ENCODE data around the gene CYTH3. TPM values are rescaled to one million over a fixed set of nuclear protein-coding genes. Genes with fewer than 3 reads are reported as not detected.

The CYTH3 gene
- total and polyA plus RNA-seq, 2 donors (not counting 3 experiments of a cell fraction or from before 2014, with no cell fraction given) = 8.6 to 11.2 TPM

- no peaks in the 10 kb centered on the region for H3K9me1 ChIP-seq (replicated peaks; ENCODE audit: control insufficient read depth, extremely low read depth, insufficient read depth, low read length)
- H3K4me1 ChIP-seq (ENCODE audit: control insufficient read depth, extremely low read depth, insufficient read depth, low read length) = no peaks in the 10 kb centered on the region
- H3K4me2 ChIP-seq (ENCODE audit: insufficient read depth, low read length) = no peak overlapping the region
- no peak overlapping the region for H3K9ac ChIP-seq (replicated peaks; ENCODE audit: extremely low read depth, insufficient read depth, low read length)
- intact Hi-C loops (cut with micrococcal nuclease) = no loop called here
- no peak for FAIRE-seq
- H3K9me3 ChIP-seq (replicated peaks; ENCODE audit: control insufficient read depth, insufficient read depth, low read length) = no peaks in the 10 kb centered on the region
- no peak overlapping the region for H2AFZ ChIP-seq (ENCODE audit: low read depth, low read length)
- no TSS peak for BruUV-seq (replicated peaks)
- H3K79me2 ChIP-seq (ENCODE audit: control insufficient read depth, insufficient read depth, low read length) = no peaks in the 10 kb centered on the region
- TF ChIP-seq CTCF (IDR thresholded peaks at IDR 0.05; ENCODE audit: extremely low read depth in 1 of 2, insufficient read depth in 1 of 2, low read depth in 1 of 2, low read length in 2 of 2) (no peak), MAX (IDR thresholded peaks at IDR 0.05; ENCODE audit: insufficient read depth, insufficient read length) (no peak), POLR2A (IDR thresholded peaks at IDR 0.05; ENCODE audit: low read depth, low read length) (no peak), POLR2AphosphoS5 (IDR thresholded peaks at IDR 0.05; ENCODE audit: insufficient read depth, low read depth, low read length) (no peak), GATA2 (IDR thresholded peaks at IDR 0.05; ENCODE audit: insufficient read depth, insufficient read length, low read depth, low read length) (no peak), FOS (IDR thresholded peaks at IDR 0.05; ENCODE audit: borderline replicate concordance, insufficient read depth, low read length) (no peak), MYC (IDR thresholded peaks at IDR 0.05; ENCODE audit: low read depth, low read length) (no peak), EZH2 (IDR thresholded peaks at IDR 0.05; ENCODE audit: borderline replicate concordance, low read depth, low read length, severe bottlenecking) (no peak), JUN (IDR thresholded peaks at IDR 0.05; ENCODE audit: borderline replicate concordance, insufficient read depth, insufficient read length, low read depth) (no peak)
- ChIA-PET POLR2A (no interaction called here), CTCF (interaction anchor here (1.2 to 2.7 kb wide), 3 partner anchors 10 to 100 kb away, joined by 5 to 8 read pairs (median 6); no protein-coding TSS in a partner anchor)
- H3K36me3 ChIP-seq (ENCODE audit: control insufficient read depth in 2 of 2, extremely low read depth in 1 of 2, insufficient read depth in 2 of 2, low read length in 2 of 2) = no peaks in the 10 kb centered on the region
- H4K20me1 ChIP-seq (replicated peaks; ENCODE audit: control insufficient read depth, extremely low read depth, insufficient read depth, low read length) = no peaks in the 10 kb centered on the region
- no peak overlapping the region for H3K4me3 ChIP-seq (replicated peaks in 1 of 3; ENCODE audit: insufficient read depth in 1 of 3, low read depth in 1 of 3, low read length in 3 of 3)
- dilution Hi-C loops (cut with MboI; ENCODE audit: extremely low pct_ligation_motif_present, low sequenced_read_pairs) = no loop called here
- DNase-seq (ENCODE audit: low read depth, low spot score) = no peak
- H3K27me3 ChIP-seq (ENCODE audit: control insufficient read depth in 2 of 2, insufficient read depth in 2 of 2, low read length in 2 of 2) = no peaks in the 10 kb centered on the region
- no peak overlapping the region for H3K27ac ChIP-seq (ENCODE audit: insufficient read depth, low read depth, low read length)
These were observed 11.9 kb downstream of the CYTH3 start for GRCh38 chr7:6260291-6261187.

All from endothelial cell of umbilical vein (primary cell).